ENCODE measurements around the gene SHE. TPM values are rescaled to one million over a fixed set of nuclear protein-coding genes. Genes with fewer than 3 reads are reported as not detected.

Gene SHE
- total and polyA plus RNA-seq, 2 of the 8 experiments (the other 6 are each of a cell fraction or from before 2014, with no cell fraction given), result 0.44 to 0.45 TPM

DNA sequence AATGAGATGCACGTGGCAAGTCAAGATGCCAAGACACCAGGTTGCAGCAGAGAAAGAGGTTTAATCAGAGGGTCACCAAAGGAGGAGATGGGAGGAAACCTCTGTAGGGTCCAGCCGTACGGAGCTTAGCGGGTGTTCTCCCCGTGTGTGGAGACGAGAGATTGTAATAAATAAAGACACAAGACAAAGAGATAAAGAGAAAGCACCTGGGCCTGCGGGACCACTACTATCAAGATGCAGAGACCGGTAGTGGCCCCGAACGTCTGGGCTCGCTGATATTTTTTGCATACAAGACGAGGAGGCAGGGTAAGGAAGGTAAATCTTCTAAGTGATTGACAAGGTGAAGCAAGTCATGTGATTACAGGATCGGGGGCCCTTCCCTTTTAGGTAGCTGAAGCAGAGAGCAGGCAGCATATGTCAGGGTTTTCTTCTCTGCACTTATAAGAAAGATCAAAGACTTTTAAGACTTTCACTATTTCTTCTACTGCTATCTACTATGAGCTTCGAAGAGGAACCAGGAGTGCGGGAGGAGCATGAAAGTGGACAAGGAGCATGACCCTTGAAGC lies 41.4 kb downstream of the SHE start (continued):
- TF ChIP-seq, protein P1, sequence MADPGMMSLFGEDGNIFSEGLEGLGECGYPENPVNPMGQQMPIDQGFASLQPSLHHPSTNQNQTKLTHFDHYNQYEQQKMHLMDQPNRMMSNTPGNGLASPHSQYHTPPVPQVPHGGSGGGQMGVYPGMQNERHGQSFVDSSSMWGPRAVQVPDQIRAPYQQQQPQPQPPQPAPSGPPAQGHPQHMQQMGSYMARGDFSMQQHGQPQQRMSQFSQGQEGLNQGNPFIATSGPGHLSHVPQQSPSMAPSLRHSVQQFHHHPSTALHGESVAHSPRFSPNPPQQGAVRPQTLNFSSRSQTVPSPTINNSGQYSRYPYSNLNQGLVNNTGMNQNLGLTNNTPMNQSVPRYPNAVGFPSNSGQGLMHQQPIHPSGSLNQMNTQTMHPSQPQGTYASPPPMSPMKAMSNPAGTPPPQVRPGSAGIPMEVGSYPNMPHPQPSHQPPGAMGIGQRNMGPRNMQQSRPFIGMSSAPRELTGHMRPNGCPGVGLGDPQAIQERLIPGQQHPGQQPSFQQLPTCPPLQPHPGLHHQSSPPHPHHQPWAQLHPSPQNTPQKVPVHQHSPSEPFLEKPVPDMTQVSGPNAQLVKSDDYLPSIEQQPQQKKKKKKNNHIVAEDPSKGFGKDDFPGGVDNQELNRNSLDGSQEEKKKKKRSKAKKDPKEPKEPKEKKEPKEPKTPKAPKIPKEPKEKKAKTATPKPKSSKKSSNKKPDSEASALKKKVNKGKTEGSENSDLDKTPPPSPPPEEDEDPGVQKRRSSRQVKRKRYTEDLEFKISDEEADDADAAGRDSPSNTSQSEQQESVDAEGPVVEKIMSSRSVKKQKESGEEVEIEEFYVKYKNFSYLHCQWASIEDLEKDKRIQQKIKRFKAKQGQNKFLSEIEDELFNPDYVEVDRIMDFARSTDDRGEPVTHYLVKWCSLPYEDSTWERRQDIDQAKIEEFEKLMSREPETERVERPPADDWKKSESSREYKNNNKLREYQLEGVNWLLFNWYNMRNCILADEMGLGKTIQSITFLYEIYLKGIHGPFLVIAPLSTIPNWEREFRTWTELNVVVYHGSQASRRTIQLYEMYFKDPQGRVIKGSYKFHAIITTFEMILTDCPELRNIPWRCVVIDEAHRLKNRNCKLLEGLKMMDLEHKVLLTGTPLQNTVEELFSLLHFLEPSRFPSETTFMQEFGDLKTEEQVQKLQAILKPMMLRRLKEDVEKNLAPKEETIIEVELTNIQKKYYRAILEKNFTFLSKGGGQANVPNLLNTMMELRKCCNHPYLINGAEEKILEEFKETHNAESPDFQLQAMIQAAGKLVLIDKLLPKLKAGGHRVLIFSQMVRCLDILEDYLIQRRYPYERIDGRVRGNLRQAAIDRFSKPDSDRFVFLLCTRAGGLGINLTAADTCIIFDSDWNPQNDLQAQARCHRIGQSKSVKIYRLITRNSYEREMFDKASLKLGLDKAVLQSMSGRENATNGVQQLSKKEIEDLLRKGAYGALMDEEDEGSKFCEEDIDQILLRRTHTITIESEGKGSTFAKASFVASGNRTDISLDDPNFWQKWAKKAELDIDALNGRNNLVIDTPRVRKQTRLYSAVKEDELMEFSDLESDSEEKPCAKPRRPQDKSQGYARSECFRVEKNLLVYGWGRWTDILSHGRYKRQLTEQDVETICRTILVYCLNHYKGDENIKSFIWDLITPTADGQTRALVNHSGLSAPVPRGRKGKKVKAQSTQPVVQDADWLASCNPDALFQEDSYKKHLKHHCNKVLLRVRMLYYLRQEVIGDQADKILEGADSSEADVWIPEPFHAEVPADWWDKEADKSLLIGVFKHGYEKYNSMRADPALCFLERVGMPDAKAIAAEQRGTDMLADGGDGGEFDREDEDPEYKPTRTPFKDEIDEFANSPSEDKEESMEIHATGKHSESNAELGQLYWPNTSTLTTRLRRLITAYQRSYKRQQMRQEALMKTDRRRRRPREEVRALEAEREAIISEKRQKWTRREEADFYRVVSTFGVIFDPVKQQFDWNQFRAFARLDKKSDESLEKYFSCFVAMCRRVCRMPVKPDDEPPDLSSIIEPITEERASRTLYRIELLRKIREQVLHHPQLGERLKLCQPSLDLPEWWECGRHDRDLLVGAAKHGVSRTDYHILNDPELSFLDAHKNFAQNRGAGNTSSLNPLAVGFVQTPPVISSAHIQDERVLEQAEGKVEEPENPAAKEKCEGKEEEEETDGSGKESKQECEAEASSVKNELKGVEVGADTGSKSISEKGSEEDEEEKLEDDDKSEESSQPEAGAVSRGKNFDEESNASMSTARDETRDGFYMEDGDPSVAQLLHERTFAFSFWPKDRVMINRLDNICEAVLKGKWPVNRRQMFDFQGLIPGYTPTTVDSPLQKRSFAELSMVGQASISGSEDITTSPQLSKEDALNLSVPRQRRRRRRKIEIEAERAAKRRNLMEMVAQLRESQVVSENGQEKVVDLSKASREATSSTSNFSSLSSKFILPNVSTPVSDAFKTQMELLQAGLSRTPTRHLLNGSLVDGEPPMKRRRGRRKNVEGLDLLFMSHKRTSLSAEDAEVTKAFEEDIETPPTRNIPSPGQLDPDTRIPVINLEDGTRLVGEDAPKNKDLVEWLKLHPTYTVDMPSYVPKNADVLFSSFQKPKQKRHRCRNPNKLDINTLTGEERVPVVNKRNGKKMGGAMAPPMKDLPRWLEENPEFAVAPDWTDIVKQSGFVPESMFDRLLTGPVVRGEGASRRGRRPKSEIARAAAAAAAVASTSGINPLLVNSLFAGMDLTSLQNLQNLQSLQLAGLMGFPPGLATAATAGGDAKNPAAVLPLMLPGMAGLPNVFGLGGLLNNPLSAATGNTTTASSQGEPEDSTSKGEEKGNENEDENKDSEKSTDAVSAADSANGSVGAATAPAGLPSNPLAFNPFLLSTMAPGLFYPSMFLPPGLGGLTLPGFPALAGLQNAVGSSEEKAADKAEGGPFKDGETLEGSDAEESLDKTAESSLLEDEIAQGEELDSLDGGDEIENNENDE (IDR thresholded peaks at IDR 0.05; ENCODE audit: insufficient replicate concordance, low read length), result no peak
- TF ChIP-seq POU5F1 (IDR thresholded peaks at IDR 0.05; ENCODE audit: low read depth, low read length) (no peak), CHD1 (IDR thresholded peaks at IDR 0.05; ENCODE audit: low read depth, low read length) (no peak), SIRT6 (IDR thresholded peaks at IDR 0.05; ENCODE audit: low read length) (no peak), CTBP2 (IDR thresholded peaks at IDR 0.05; ENCODE audit: borderline replicate concordance, insufficient read depth, insufficient read length, low read length) (no peak), TAF7 (optimal IDR thresholded peaks at IDR 0.05; ENCODE audit: borderline replicate concordance, low read depth, low read length) (no peak), POLR2A (IDR thresholded peaks at IDR 0.05; ENCODE audit: control extremely low read depth in 1 of 2, low read depth in 2 of 2, low read length in 2 of 2) (no peak), SP1 (IDR thresholded peaks at IDR 0.05; ENCODE audit: low read depth, low read length) (no peak), TEAD4 (IDR thresholded peaks at IDR 0.05; ENCODE audit: low read depth, low read length) (no peak), CEBPB (IDR thresholded peaks at IDR 0.05; ENCODE audit: low read depth, low read length) (no peak), RFX5 (IDR thresholded peaks at IDR 0.05; ENCODE audit: borderline replicate concordance, low read depth, low read length) (no peak), SAP30 (IDR thresholded peaks at IDR 0.05; ENCODE audit: insufficient read depth, insufficient replicate concordance, low read length) (no peak)

All from H1 (cell line).